ENCODE results near the gene WASL.

The WASL gene

DNA sequence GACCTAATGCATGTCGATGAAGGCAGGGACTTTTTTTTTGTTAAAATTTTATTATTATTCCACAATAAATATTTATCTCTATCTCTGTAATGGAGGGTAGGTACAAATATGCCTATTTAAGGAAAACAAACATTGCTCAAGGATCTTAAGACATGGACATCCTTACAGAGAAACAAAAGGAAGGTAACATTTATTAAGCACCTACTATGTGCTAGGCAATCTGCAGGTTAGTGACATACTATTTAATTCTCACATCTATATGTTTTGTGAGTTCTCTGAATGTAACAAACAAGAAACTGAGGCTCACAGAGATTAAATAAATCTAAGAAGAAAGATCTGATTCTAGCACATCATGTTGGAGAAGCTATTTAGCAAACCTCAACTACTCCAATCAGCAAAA, 61.1 kb downstream of the WASL start:
- DNase-seq = no peak

DNA sequence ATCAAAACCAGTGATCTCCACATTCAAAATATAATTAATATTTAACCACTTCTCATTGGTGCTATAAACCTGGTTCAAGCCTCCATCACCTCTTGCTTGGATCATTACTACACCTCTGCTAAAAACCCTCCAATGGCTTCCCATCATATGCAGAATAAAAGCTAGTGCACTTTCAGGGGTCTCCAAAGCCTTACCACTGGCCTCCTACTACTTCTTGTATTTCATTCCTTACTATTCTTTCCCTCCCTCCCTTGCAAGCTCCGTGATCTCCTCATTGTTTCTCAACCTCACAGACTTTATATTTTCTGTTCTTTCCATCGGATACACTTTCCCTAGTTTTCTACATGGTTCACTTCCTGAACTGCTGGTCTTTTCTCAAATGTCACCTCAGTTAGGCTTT, 61.6 kb downstream of the WASL start:
- DNase-seq = no peak

DNA sequence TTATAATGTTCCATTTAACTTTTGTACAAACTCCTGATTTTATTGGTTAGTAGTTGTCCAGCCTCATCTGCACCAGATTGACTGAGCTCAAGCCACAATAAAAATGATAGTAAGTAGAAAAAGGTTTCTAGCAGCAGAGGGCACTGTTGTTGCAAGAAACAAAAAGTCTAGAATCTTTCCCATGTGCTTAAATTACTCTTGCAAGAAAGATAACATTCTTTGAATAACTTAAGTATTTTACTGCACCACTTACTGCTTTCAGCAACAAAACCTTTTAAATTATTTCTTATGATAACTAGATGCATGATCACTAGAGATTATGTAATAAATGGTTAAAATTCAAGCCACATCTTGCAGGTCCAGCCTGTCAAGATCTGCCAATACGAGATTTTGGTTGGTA, 66.1 kb downstream of the WASL start:
- DNase-seq = no peak

DNA sequence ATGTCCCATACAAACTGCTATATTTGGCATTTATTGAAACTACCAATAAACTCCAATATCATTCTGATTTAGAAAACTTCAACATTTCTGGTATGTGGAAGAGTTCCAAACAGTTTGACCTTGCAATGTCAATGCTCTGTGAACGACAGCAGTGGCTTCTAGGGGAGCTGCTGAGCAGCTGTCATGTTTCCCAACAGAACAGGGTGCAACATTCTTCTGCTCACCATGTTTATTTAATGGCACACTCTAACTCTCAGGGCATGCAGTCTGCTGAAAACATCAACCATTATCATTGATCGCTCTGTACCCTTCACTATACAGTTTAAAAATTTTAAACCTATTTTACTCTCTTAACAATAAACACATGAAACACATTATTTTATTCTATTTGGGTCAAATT, 67.2 kb downstream of the WASL start:
- no peak for DNase-seq

DNA sequence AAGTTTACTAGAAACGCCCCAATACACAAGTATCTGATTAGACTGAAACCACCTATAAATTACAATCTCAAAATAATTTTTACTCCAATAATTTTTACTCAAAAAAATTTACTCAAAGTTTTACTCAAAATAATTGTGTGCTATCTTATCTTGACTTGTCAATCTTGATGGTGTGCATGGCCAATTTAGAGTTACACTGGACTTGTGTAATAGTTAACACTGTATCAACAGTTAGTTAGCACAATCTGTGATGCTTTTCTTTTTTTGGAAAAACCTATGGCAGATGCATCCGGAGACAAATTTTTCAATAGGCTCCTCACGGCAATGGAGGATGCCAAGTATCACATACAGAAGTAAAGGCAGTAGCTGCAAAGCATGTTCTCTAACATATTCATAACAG, 68.2 kb downstream of the WASL start:
- DNase-seq = no peak

DNA sequence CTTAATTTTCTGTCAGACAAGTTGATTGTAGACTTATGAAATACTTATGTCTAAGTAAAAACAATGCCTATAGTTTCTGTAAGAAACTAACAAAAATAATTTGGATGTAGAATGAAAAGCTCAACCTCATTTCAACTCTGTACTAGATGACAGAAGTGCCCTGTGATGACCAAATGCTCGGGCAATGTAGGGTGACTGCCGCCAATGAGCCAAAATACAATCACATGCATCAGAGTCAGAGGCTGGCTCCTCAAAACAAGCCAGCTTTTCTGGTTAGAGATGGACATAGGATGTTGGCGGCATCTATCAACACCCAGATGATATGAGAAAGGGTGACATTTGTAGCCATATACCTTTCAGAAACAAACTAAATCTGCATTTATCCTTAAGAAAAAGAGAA, 69.2 kb downstream of the WASL start:
- DNase-seq = no peak

DNA sequence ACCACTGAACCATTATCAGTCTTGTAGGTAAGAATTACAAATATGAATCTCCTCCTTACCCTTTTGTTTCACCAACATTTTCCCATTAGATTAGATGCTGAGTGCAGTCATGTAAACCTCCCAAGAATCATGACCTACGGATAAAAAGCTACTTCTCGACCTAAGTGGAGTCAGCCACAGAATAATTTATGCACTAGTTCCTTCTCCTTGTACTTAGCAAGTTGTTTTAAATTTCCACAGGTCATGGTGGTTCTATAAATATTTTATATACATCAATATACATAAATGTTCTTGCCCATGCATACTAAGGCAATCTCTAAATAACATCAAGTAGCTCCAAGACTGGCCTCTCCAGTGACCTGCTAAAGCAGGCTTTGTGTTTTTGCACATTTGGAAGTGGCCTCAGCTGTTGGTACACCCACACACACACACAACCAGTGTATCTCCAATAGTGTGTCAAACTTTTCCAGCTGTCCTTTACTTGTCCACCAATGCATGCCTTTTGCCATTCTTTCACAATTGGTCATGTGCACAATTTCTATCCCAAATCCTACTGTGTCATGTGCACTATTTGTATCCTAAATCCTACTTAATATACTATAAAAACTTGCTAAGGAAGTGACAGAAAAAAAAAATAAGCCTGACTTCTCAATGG, 71.6 kb downstream of the WASL start:
- no peak for DNase-seq

DNA sequence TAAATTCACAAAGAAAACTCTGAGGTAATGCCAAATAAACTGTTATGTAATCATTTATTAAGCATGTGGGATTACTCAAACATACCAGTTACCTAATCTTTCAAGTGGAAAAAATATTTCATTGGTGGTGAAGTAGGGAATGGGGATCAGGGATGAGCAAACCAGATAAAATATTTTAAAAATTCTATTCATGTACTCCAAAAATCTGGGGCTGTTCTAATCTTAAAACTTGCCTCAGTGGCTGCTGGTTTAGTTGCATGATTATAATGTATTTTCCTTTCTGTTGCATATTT, 73.7 kb downstream of the WASL start:
- DNase-seq = no peak

DNA sequence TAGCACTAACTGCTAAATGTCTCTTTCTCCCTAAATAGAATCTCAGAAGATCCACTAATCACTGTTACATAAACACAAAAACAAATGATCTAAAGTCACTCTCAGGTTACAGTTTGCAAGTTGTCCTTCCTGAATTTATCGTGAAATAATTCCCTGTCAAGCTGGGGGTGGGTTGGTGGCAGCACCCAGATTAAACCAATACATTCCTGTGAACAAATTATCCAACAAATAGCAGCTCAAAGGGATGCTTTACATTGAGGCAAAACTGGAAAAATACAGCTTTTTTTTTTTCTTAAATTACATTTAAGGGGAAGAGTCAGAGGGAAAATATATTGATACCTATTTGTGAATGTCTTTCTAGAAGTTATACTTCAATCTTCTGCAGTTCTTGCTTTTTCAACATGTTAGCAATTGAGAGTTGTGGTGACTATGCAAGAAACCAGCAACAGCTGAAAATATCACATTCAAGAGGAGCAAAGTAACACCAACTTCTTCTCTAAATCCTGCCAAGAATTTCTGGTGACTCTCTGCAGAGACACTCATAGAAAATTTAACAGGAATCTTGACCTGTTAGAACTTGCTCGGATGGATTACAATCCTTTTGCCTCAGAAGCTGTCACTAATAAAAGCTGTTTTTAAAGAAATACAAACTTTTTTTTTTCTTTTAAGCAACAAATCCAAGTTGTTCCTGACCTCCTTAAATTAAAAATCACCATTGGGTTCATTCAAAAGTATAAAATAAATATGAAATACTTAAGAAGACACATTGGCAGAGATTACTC, 74.2 kb downstream of the WASL start:
- DNase-seq = no peak

DNA sequence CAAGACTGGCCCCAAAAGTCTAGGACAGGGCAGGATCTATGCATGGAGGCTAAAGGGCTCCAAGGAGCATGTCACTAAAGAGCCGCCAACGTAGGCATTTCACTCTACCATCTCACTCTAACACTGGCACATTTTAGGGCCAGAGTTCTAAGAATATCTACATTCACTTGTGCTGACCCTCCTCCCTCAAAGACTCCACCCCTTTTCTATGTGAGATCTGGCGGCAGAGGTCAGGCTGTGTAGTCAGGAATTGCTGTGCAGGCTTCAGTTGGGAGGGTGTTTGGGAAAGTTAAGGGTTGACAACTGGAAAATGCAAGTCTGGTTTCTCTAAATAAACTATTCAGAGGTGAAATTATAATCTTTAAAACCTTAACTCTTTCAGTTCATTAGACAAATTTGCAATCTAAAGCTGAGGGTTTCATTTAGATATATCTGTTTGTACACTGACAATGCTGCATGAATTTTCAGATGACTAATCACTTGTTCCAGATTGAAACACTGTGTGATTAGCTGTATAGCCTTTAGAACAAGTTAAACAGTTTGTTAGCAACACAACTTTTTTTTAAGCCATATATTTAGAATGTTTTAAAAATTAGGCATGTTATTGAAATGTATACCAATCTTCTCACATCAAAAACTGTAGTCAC, 74.9 kb downstream of the WASL start:
- DNase-seq = no peak

DNA sequence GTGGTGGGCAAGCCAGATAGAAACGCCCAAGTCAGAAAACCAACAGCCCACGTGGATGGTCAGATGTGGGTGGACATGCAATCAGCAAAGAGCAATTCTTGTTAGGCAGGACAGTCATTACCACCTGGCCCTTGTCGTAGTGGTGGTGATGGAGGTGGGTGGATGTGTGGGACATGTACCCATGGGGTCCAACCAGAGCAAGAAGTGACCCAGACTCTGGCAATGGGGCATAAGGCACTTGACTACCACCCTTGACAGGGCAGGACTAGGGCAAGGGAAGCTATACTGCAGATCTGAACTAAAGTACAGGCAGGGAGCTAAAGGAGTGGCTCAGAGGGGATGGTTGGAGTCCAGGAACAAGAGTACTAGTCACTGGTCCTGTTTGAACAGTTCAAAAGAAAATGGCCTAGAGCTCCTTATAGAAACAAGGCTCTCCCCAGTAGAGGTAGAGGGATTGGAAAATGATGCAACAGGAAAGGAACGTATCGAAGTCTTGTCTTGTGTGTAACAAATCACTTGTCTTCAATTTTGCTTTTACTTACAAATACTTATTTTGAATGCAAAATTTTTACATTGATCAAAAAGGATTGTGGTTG, 75.6 kb downstream of the WASL start:
- no peak for DNase-seq

DNA sequence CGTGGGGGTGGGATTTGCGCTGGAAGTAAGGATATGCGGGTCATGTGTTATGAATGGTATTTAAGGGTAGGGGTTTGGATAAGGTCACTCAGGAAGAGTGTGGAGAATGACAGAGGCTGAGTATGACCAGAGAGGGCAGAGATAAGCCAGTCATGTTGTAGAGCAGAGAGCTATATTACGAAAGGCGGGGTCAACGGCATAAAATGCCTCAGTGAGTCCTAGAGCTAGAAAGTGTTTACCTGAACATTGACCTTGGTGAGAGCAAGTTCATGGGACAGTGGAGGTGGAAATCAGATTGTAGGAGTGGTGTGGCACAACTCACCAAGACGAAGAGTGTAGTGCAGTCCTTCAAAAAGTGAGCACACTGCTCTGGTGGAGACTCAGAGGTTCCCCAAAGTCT, 79.3 kb downstream of the WASL start:
- DNase-seq = no peak

DNA sequence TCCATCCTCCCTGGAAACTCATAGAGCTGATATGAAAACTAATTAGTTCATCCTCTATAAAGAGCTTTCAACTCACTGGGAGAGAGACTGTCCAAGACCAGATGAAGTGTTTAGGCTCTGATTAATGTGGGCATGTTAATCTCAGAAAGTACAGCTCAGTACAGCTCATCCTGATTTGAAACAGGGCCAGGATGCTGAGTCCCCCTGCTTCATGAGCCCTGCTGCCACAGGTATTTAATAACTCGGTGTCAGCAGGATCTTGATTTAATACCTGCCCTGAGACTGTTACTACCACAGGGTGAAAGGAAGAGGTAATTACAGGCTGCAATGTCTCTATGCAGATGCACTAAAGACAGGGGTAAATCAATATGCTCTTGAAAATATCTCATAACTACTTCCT, 82.3 kb downstream of the WASL start:
- no peak for DNase-seq

DNA sequence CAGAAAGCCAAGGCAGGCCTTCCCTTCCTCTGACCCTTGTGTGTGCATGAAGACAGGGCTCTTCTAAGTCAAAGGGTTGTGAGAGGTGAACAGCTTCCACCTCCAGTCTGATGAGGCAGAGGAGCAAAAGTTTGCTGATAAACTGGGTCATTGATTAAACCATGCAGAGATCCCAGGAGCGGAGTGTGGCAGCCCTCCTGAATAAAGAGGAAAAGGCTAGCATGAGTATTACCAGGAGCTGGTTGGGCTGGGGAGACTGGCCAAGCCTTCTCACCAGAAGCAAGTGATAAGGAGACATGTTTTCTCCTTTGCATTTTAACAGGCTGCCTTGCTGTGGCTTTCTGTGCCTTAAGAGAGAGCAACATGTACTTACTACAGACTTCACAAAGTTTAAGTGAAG, 82.9 kb downstream of the WASL start:
- DNase-seq = no peak

DNA sequence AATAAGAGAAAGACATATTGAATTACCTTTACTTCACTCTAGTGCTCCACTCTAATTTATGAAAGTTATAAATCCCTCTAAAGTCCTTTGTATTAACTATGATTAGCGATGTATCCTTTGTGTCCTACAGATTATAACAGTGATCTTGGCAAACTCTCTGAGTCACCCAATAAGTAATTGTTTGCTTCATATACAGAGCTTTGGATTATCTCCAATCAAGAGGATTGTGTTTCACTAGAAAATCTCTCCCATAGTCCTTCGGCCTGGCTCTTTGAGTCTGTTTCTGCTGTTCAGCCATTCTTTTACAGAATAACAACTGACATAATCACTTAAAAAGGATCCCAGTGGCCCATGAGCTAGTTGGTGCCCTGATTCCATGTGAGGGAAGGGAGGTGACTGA, 83.6 kb downstream of the WASL start:
- DNase-seq = no peak

DNA sequence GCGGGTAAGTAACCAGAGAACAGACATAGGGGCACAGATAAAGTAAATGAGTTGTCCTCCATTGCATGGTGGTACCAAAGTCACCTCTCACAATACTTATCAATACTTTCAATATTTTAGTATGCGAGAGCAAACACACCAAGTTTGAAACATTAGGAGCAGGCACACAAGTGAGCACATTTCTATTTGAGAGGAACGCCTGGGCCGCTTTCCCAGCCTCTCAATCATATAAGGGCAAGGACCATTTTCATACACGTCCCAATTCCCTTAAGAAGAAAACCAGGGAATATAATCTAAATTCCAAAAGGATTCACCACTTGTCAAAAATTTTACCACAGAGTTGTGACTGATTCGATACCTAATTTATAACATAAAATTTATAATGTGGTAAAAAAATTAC, 85.6 kb downstream of the WASL start:
- no peak for DNase-seq

DNA sequence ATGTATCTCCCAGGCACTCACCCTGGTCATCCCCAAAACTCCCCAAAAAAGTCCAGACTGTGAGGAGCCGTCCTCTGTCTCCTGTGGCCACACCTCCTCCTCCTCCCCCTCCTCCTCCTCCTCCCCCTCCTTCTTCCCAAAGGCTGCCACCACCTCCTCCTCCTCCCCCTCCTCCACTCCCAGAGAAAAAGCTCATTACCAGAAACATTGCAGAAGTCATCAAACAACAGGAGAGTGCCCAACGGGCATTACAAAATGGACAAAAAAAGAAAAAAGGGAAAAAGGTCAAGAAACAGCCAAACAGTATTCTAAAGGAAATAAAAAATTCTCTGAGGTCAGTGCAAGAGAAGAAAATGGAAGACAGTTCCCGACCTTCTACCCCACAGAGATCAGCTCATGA, 86.0 kb downstream of the WASL start:
- no peak for DNase-seq

DNA sequence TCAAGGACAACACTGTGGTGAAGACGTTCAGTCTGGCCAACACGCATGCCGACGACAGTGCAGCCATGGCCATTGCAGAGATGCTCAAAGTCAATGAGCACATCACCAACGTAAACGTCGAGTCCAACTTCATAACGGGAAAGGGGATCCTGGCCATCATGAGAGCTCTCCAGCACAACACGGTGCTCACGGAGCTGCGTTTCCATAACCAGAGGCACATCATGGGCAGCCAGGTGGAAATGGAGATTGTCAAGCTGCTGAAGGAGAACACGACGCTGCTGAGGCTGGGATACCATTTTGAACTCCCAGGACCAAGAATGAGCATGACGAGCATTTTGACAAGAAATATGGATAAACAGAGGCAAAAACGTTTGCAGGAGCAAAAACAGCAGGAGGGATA, 86.5 kb downstream of the WASL start:
- no peak for DNase-seq

DNA sequence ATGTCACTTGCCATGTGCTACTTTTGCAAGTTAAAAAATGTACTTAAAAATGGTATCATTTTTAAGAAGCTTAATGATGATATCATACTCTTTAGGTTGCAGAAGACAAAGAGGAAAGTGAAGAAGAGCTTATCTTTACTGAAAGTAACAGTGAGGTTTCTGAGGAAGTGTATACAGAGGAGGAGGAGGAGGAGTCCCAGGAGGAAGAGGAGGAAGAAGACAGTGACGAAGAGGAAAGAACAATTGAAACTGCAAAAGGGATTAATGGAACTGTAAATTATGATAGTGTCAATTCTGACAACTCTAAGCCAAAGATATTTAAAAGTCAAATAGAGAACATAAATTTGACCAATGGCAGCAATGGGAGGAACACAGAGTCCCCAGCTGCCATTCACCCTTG, 87.0 kb downstream of the WASL start:
- no peak for DNase-seq

DNA sequence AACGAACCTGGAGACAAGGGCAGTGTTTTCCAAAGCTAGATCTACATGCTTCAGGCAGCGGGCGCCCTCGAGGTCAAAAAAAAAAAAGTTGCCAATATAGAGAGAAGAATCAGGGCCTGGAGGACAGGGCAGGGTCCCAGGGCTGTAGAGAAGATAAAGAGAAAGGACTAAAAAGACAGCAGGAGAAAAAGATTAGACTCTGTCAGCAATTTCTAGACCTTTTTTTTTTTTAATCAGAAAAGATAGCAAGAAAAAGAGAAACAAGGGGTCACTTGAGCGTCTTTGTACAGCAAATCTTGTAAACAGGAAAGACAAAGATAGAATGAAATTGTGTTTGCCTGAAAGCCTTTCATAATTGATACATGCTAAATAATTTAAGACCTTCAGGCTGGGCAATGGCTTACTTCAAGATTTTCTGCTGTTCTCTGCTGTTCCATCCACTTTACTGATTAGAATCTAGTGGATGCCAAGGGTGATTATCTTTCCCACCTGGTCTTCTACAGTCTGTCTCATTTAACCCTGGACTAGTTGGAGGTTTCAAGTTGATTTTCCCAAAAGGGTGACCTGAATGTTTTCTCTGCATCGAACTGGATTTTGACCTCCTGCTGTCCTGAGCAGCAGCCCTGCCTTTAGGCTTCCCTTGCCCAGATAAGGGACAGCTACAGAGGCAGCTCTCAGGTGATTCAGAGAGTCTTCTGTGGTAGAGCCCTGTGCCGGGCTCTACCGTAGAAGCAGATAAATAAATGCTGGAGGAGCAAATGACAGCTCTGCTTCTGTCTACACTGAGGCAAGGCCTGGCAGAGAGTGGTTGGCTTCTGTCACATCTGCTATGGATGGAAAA, 88.1 kb downstream of the WASL start:
- DNase-seq = no peak

DNA sequence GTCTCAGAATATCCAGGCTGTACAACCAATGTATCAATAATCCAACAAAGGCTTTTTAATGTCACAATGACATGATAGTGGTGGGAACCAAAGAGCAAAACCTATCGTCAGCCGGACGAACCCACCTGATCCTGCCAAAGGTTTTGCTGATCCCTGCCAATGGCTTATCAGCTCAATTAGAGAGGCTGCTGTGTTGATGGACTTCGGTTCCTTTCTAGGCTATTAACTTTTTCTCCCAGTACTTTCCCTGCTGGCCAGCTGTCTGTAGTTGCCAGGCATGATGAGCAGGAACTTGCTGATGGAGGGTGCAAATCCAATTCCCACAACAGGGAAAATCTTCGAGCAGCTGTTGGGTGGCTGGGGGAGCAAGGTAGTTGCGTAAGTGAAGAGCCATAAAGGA, 90.8 kb downstream of the WASL start:
- no peak for DNase-seq

DNA sequence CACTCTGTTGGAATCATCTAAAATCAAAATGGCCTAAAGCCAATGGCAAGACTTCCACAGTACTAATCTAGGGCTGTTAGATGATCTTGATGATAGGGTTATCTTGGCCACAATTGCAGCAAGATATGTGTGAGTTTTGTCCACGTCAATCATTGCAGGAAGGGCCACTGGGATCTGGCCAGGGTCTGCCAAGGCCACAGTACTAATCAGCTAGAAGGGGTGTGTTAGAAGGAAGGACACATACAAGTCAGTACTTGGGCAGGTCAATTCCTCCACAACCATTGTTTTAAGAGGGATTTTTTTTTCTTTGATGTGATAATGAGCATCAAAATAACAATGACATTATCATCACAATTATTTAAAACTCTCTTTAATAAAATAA, 91.5 kb downstream of the WASL start:
- no peak for DNase-seq
